ENCODE measurements around the gene RETREG2.

Gene RETREG2, protein sequence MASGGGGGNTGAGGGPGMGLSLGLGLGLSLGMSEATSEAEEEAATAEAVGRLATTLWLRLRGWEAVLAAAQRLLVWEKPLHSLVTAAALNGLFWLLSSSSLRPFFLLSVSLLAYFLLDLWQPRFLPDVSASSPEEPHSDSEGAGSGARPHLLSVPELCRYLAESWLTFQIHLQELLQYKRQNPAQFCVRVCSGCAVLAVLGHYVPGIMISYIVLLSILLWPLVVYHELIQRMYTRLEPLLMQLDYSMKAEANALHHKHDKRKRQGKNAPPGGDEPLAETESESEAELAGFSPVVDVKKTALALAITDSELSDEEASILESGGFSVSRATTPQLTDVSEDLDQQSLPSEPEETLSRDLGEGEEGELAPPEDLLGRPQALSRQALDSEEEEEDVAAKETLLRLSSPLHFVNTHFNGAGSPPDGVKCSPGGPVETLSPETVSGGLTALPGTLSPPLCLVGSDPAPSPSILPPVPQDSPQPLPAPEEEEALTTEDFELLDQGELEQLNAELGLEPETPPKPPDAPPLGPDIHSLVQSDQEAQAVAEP

DNA sequence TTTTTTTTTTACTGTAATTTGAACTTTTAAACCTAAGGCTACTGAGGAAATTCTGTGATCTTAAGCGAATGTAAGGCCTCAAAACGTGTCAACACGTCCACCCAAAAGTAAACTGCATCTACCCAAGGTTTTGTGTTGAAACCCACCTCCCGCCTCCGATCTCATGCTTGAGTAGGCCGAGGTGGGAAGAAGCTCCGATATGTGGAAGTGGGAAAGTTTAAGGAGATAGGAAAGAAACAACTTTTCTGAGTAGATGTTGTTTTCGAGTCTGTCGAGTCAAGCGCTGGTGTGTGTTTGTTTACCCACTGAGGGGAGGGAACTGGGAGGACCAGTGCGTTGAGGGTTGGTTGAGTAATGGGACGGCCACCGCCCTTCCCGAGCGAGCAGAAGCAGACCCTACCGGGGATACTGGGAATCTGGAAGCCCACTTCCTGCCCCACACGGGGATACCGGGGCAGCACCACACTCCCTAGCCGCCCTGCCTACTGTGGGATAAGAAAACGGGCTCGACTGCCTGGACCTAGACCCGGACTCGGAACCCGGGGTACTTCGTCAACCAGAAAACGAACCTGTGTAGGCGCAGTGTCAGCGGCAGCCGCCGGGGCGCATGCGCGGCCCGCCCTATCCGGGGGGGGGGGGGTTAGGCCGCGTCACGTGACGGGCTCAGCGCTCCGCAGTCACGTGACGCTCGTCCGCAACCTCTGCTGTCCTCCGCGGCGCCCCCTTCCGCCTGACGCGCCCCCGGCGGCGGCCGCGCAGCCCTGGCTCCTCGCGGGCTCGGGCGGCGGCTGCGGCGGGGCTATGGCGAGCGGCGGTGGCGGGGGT lies at the start of gene RETREG2:
RETREG2 (plus strand) TSS at position 724 of the 825 bp plus-strand sequence; CDS start at position 802, 78 bp downstream.
- peak; percentile 79 for DNase-seq (ENCODE audit: low spot score)
- Mint-ChIP-seq H3K36me3 (ENCODE audit: low read depth) (peaks cover 32% of the 10 kb centered on the region), H3K9me3 (no peaks in the 10 kb centered on the region), H3K27me3 (ENCODE audit: low read depth) (no peaks in the 10 kb centered on the region), H3K27ac (peak within 1 kb of the TSS; percentile 93), H3K4me3 (peak within 1 kb of the TSS; percentile 97), H3K4me1 (ENCODE audit: low read depth) (peaks cover 54% of the 10 kb centered on the region)

DNA sequence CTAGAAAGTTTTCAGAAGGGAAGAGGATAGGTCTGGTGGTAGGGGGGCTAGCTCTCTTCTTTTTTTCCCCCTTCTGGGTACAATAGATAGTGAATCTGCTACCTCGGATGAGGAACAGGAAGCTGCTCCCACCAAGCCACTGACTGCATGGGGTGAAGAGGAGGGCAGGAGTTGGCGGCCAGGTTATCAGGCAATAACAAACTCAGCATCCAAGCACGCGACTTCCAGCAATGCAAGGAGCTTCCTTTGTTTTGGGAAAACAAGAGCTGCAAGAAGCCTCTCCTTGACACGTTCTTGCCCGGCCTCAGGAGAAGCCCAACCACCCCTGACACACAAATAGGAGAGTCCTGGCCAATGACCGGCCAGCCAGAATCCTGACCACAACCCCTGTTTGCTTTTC lies 49.7 kb upstream of the RETREG2 start:
- no peaks in the 10 kb centered on the region for H3K27me3 Mint-ChIP-seq (ENCODE audit: low read depth)
- no peaks in the 10 kb centered on the region for H3K36me3 Mint-ChIP-seq (ENCODE audit: low read depth)
- no peak for DNase-seq (ENCODE audit: low spot score)
- H3K9me3 Mint-ChIP-seq: no peaks in the 10 kb centered on the region
- H3K27ac Mint-ChIP-seq: no peak overlapping the region
- no peak overlapping the region for H3K4me3 Mint-ChIP-seq
- H3K4me1 Mint-ChIP-seq (ENCODE audit: low read depth): peaks cover 4% of the 10 kb centered on the region

DNA sequence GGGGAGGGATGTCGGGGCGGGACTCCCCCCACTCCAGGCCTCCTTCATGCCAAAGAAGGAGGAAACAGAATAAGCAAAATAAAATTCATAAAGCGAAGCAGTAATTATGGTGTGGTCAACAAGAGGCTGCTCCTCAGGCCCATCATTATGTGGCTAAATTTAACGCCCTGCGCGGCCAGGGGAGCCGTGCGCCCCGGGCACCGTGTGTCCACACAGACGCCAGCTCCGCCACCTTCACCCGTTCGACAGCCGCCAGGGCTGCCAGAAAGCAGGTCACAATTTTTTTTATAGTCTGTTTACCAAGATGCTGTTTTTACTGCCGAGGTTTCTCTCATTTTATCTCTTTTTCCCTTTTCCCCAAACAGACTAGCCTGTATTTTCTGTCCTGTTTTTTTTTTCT lies 48.5 kb upstream of the RETREG2 start:
- Mint-ChIP-seq H3K4me1 (ENCODE audit: low read depth) (no peaks in the 10 kb centered on the region), H3K4me3 (no peak overlapping the region), H3K36me3 (ENCODE audit: low read depth) (no peaks in the 10 kb centered on the region), H3K9me3 (no peaks in the 10 kb centered on the region), H3K27me3 (ENCODE audit: low read depth) (no peaks in the 10 kb centered on the region), H3K27ac (no peak overlapping the region)
- no peak for DNase-seq (ENCODE audit: low spot score)

DNA sequence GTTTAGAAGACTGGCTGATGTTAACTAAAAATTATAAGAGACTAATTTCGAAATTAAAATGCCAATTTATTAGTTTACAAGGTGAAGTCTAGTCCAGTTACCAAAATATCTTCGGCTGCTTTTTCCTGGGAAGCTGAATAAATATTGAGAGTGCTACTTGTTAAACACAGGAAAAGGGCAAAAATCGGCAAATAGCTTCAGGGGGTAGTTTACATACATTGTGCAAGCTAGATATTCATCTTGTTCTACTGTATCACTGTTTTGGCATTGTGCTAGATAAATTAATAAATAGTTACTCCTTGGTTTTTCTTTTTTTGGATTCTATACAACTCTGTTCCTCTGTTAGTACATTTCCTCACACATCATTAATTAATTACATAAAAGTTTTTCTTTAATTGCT lies 46.7 kb upstream of the RETREG2 start:
- Mint-ChIP-seq H3K27ac (no peak overlapping the region), H3K4me1 (ENCODE audit: low read depth) (no peaks in the 10 kb centered on the region), H3K4me3 (no peak overlapping the region), H3K27me3 (ENCODE audit: low read depth) (no peaks in the 10 kb centered on the region), H3K36me3 (ENCODE audit: low read depth) (no peaks in the 10 kb centered on the region), H3K9me3 (no peaks in the 10 kb centered on the region)
- DNase-seq (ENCODE audit: low spot score): no peak

DNA sequence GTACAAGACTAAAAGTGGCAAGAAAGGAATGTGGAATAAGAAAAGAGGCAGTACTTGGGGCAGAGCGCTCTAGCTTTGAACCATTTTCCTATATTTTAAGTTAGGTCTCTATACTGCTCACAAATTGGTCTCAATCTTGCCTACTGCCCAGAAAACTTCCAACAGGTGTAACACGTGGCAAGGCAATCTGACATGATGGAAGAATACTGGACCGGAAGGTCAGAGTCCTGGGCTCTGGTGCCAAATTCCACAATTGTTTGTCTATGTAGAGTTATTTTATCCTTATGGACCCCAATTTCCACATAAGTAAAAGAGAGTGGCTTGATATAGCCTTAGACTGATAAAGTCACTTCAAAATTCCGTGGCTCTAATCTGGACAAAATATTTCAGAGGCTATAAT lies 46.3 kb upstream of the RETREG2 start:
- no peak for DNase-seq (ENCODE audit: low spot score)
- no peaks in the 10 kb centered on the region for H3K4me1 Mint-ChIP-seq (ENCODE audit: low read depth)
- H3K36me3 Mint-ChIP-seq (ENCODE audit: low read depth): no peaks in the 10 kb centered on the region
- H3K4me3 Mint-ChIP-seq: no peak overlapping the region
- H3K27ac Mint-ChIP-seq: no peak overlapping the region
- H3K27me3 Mint-ChIP-seq (ENCODE audit: low read depth): no peaks in the 10 kb centered on the region
- no peaks in the 10 kb centered on the region for H3K9me3 Mint-ChIP-seq

DNA sequence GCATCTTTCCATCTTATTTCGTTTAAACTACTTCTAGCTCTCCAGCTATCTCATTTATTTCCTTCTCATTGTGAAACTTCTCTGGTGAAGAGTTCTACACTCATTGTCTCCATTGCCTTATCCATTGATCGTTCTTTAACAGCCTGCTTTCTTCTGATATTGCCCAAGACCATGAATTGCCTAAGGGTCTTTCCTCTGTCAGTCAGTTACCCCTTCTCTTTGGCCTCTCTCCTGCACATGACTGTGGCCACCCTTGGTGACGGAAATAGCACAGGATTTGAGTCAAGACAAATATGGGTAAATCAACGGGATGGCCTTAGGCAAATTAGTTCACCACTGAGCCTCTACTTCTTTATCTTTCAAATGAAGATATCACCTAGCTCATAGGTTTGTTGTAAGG lies 44.1 kb upstream of the RETREG2 start:
- H3K36me3 Mint-ChIP-seq (ENCODE audit: low read depth): peaks cover 9% of the 10 kb centered on the region
- H3K27me3 Mint-ChIP-seq (ENCODE audit: low read depth): no peaks in the 10 kb centered on the region
- H3K27ac Mint-ChIP-seq: no peak overlapping the region

DNA sequence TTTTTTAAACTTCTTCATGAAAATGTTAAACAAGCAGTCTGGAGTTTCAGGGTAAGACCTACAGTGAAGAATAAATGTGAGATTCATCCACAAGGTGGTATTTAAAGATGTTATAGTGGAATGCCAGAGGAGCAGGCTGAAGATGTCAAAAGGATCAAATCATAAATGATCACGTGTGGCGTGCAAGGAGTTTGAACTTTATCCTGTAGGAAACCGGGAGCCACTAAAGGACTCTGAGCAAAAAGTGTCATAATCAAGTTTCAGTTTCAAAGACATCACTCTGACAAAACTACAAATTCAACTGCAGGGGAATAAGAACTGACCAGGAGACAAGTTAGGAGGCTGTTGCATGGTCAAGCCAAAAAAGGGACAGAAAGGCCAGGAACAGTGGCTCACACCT lies 37.4 kb upstream of the RETREG2 start:
- Mint-ChIP-seq H3K27ac (no peak overlapping the region), H3K36me3 (ENCODE audit: low read depth) (peaks cover 30% of the 10 kb centered on the region), H3K9me3 (no peaks in the 10 kb centered on the region)

More for the DNA sequence above, 44.1 kb upstream of the RETREG2 start:
- Mint-ChIP-seq H3K4me1 (ENCODE audit: low read depth) (no peaks in the 10 kb centered on the region), H3K9me3 (no peaks in the 10 kb centered on the region), H3K4me3 (no peak overlapping the region)
- DNase-seq (ENCODE audit: low spot score): no peak

DNA sequence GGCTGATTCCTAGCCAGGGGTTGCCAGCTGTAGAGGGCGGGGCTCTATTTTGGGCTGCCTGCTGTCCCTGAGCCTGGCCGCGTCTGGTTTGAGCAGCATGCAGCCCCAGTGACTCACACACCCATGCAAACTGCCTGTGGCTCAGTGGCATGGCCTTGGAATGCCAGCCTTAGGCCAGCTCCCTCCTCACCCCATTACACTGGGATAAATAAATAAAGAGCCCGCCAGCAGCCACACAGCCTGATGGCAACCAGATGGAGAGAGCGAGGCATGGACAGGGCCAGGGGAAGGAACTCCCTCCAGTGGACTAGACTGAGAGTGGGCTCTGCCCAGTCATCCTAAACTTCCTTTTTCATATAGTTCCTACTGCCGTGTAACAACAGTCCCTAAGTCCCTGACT lies 35.7 kb upstream of the RETREG2 start:
- no peak for DNase-seq (ENCODE audit: low spot score)
- H3K36me3 Mint-ChIP-seq (ENCODE audit: low read depth): peaks cover 35% of the 10 kb centered on the region
- no peaks in the 10 kb centered on the region for H3K4me1 Mint-ChIP-seq (ENCODE audit: low read depth)
- no peak overlapping the region for H3K27ac Mint-ChIP-seq
- H3K9me3 Mint-ChIP-seq: no peaks in the 10 kb centered on the region
- no peak overlapping the region for H3K4me3 Mint-ChIP-seq
- no peaks in the 10 kb centered on the region for H3K27me3 Mint-ChIP-seq (ENCODE audit: low read depth)

More for the DNA sequence above, 37.4 kb upstream of the RETREG2 start:
- Mint-ChIP-seq H3K4me1 (ENCODE audit: low read depth) (no peaks in the 10 kb centered on the region), H3K27me3 (ENCODE audit: low read depth) (no peaks in the 10 kb centered on the region), H3K4me3 (no peak overlapping the region)
- DNase-seq (ENCODE audit: low spot score): no peak

DNA sequence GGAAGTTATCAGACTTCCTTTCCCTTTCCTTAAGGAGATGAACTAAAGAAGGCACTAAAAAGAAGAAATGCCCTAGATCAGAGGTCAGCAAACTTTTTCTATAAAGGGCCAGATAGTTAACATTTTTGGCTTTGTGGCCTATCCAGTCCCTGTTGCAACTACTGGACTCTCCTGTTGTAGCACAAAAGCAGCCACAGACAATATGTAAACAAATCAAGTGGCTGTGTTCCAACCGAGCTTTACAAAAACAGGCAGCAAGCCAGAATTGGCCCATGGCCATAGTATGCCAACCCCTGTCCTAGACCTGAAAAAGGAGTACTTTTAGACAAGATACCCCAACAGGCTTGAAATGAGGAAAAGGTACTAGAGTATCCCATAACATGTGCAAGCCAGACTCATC lies 28.4 kb upstream of the RETREG2 start:
- no peaks in the 10 kb centered on the region for H3K9me3 Mint-ChIP-seq
- no peak for DNase-seq (ENCODE audit: low spot score)
- H3K4me3 Mint-ChIP-seq: no peak overlapping the region
- no peaks in the 10 kb centered on the region for H3K4me1 Mint-ChIP-seq (ENCODE audit: low read depth)
- peaks cover 22% of the 10 kb centered on the region for H3K36me3 Mint-ChIP-seq (ENCODE audit: low read depth)
- H3K27me3 Mint-ChIP-seq (ENCODE audit: low read depth): no peaks in the 10 kb centered on the region
- H3K27ac Mint-ChIP-seq: no peak overlapping the region

DNA sequence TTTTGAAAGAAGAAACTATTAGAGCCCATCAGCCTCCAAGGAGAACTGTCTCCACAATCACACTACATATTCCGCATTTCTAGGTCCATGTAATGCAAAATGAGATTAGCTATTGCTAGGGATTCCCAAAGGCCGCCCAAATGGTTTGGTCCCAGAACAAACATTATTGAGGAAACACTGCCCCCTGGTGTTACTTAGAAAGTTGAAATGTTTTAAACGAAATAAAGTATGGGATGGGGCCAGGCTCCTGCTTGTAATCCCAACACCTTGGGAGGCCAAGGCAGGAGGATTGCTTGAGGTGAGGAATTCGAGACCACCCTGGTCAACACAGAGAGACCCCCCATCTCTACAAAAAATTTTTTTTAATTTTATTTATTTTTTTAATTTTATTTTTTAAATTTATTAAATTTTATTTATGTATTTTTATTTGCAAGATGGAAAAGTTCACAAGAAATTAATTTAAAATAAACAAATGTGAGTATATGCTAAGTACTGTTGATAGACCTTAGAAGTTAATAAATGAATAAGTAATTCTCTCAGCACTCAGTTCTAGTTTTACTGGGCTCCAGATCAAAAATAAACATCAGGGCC lies 22.9 kb upstream of the RETREG2 start:
- peaks cover 11% of the 10 kb centered on the region for H3K4me1 Mint-ChIP-seq (ENCODE audit: low read depth)
- H3K36me3 Mint-ChIP-seq (ENCODE audit: low read depth): peaks cover 14% of the 10 kb centered on the region
- no peaks in the 10 kb centered on the region for H3K9me3 Mint-ChIP-seq
- H3K4me3 Mint-ChIP-seq: no peak overlapping the region
- DNase-seq (ENCODE audit: low spot score): peak; percentile 17
- H3K27ac Mint-ChIP-seq: no peak overlapping the region
- no peaks in the 10 kb centered on the region for H3K27me3 Mint-ChIP-seq (ENCODE audit: low read depth)

DNA sequence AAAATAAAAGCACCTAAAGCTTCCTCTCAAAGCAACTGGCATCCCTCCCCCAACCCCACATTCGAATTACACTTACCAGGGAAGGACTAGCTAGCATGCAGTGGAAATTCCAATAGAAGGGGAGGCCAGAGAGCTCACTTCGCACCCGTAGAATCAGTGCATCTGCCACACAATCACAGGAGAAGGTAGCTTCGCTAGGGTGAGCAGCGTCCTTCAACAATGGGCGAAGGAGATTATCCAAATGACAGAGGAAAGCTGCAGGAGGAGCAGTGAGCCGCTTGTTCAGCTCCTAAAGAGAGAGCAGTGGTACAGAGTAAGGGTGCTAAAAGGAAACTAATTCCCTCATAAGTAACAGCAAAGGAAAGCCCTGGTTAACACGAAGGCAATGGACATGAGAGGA lies 20.7 kb upstream of the RETREG2 start:
- H3K27ac Mint-ChIP-seq: no peak overlapping the region
- H3K27me3 Mint-ChIP-seq (ENCODE audit: low read depth): no peaks in the 10 kb centered on the region
- no peak for DNase-seq (ENCODE audit: low spot score)
- H3K4me3 Mint-ChIP-seq: no peak overlapping the region
- H3K4me1 Mint-ChIP-seq (ENCODE audit: low read depth): peaks cover 19% of the 10 kb centered on the region
- H3K36me3 Mint-ChIP-seq (ENCODE audit: low read depth): peaks cover 10% of the 10 kb centered on the region
- H3K9me3 Mint-ChIP-seq: no peaks in the 10 kb centered on the region

DNA sequence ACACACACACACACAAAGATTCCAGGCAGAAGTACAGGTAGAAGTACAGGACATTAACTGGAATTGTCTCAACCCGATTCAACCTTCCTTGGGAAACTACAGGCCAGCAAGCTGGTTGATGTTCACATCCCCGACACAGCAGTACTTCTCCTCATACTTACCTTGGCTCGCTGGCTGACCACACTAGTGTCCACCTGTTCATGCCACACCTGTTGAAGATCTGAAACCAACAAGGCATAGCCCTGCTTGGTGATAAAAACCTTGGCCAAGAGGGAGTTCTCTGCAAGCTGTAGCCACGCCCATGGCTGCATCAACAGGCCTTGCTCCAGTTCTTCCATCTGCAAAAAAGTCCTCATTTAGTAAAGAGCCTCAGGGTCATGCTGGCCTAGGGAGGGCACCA lies 20.1 kb upstream of the RETREG2 start:
- Mint-ChIP-seq H3K27ac (no peak overlapping the region), H3K4me1 (ENCODE audit: low read depth) (peaks cover 19% of the 10 kb centered on the region), H3K36me3 (ENCODE audit: low read depth) (peaks cover 10% of the 10 kb centered on the region), H3K9me3 (no peaks in the 10 kb centered on the region), H3K4me3 (no peak overlapping the region), H3K27me3 (ENCODE audit: low read depth) (no peaks in the 10 kb centered on the region)
- no peak for DNase-seq (ENCODE audit: low spot score)

DNA sequence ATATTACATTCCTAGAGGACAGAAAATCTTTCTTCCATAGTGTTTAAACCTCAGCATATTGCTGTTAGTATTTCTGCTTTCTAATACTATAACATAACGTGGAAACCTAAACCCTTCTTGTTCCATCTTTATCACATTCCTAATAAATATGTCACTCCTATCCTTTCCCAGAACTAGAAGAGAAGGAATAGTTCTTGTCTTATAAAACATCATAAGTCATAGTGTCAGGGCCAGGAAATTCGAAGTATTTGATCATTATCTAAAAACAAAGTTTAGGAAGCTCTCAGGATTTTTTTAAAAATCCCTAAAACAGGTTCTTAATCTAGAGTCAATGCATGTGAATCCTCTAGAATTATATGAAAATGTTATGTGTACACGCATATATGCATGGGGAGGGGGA lies 19.5 kb upstream of the RETREG2 start:
- no peak overlapping the region for H3K4me3 Mint-ChIP-seq
- H3K36me3 Mint-ChIP-seq (ENCODE audit: low read depth): peaks cover 7% of the 10 kb centered on the region
- H3K9me3 Mint-ChIP-seq: no peaks in the 10 kb centered on the region
- peaks cover 19% of the 10 kb centered on the region for H3K4me1 Mint-ChIP-seq (ENCODE audit: low read depth)
- no peaks in the 10 kb centered on the region for H3K27me3 Mint-ChIP-seq (ENCODE audit: low read depth)
- DNase-seq (ENCODE audit: low spot score): no peak
- H3K27ac Mint-ChIP-seq: no peak overlapping the region

DNA sequence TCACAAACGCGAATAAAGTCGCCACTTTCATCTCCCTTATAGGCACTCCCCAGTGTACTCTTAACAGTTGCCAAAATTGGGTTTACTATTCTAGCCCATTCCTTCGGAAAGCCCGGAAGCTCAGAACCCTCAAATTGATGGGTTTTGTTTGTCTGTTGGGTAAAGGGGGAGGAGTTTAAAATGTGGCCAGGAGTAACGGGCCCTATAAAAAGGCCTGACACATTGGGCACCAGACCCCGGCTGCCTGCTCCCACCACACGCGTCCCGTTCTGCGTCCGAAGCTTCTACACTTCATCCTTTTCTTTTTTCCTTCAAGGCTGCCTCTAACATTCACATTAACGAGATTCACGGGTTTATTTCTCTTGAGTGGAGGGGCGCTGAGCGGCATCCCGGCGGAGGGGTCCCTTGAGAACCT lies 18.3 kb upstream of the RETREG2 start:
- no peaks in the 10 kb centered on the region for H3K27me3 Mint-ChIP-seq (ENCODE audit: low read depth)
- peaks cover 3% of the 10 kb centered on the region for H3K36me3 Mint-ChIP-seq (ENCODE audit: low read depth)
- peak overlapping the region; percentile 94 for H3K4me3 Mint-ChIP-seq
- peak overlapping the region; percentile 96 for H3K27ac Mint-ChIP-seq
- no peak for DNase-seq (ENCODE audit: low spot score)
- H3K9me3 Mint-ChIP-seq: no peaks in the 10 kb centered on the region
- peaks cover 19% of the 10 kb centered on the region for H3K4me1 Mint-ChIP-seq (ENCODE audit: low read depth)

Data from T-helper 2 cell treated with Interferon-gamma antibody and Interleukin-4, amounts not matched to agents 5 μg/mL and 100 μg/mL, for 36 hours (primary cell).